Measurements from ENCODE around the gene DEF6. TPM values are rescaled to one million over a fixed set of nuclear protein-coding genes. Genes with fewer than 3 reads are reported as not detected.
"Not testable (repeated sequence)": the region's sequence is repeated elsewhere in the genome, so short reads cannot be mapped to it uniquely, and the experiment has no call there.

The DEF6 gene
- total RNA-seq, 2 donors from 2014 or later, result 82.3 to 105 TPM

DNA sequence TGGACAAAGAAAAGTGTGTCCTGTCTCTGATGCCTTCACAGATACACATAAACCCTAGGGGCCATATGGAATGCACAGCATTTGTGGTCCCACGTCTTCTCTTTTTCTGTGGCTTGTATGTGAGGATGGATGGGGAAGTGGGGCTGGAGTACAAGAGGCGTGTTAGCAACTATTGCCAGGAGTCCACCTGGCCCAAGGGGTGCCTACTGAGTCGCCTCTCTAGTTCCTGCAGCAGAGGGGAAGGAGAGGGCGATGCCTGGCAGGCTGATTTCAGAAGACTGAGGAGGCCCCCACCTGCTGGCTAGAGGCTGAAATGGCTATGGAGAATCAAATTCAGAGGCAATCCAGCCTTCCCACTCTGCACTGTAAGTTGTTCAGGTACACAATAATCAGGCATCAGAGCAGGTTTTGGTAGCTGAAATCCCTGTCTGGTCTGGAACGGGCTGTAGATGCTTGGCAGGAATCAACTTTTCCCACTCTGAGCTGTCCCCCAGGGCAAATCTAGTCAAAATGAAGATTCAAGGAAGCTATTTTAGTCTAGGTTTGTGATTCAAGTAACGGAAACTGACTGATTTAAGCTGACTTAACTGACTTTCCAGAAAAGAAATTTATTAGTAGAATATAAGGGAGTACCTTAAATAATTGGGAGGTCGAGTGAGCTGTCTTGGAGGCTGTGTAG is 29.9 kb downstream of the DEF6 start:
- DNase-seq (ENCODE audit: low spot score), result peak; percentile 70
- Mint-ChIP-seq H3K36me3 (peaks cover 8% of the 10 kb centered on the region), H3K4me3 (no peak overlapping the region), H3K9me3 (no peaks in the 10 kb centered on the region), H3K4me1 (ENCODE audit: low read depth in 2 of 2) (peaks cover 9 to 10% of the 10 kb centered on the region in 2 donors), H3K27me3 (no peaks in the 10 kb centered on the region), H3K27ac (peak overlapping the region; percentile 58 to 71)
- peak; percentile 85 to 87 for ATAC-seq

DNA sequence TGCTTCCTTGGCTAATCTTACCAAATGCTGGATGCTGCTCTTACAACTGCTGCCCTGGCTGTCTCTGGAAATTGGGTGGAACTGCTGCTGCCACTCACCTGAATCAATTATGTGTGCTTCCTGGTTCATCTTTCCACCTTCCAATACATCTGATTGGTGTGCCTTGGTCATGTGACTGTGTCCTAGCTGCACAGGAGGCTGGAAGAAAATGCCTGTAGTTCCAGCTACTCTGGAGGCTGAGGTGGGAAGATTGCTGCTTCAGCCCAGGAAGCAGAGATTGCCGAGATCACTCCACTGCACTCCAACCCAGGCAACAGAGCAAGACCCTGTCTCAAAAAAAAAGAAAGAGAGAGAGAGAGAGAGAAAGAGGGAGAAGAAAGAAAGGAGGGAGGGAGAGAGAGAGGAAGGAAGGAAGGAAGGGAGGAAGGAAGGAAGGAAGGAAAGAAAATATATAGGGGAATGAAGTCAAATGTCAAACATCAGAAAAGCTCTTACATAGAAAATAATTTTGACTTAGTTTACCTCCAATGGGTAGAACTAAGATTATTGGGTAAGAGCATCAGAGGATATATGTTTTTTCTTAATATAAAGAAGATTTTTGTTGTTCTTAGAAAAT is 30.6 kb downstream of the DEF6 start:
- H3K4me1 Mint-ChIP-seq (ENCODE audit: low read depth in 2 of 2), result peaks cover 9 to 10% of the 10 kb centered on the region in 2 donors
- no peaks in the 10 kb centered on the region for H3K27me3 Mint-ChIP-seq
- no peak overlapping the region for H3K4me3 Mint-ChIP-seq
- no peaks in the 10 kb centered on the region for H3K9me3 Mint-ChIP-seq
- H3K36me3 Mint-ChIP-seq, result peaks cover 9% of the 10 kb centered on the region
- H3K27ac Mint-ChIP-seq, result peak overlapping the region; percentile 58 to 71
- no peak for DNase-seq (ENCODE audit: low spot score)
- ATAC-seq, result no peak

DNA sequence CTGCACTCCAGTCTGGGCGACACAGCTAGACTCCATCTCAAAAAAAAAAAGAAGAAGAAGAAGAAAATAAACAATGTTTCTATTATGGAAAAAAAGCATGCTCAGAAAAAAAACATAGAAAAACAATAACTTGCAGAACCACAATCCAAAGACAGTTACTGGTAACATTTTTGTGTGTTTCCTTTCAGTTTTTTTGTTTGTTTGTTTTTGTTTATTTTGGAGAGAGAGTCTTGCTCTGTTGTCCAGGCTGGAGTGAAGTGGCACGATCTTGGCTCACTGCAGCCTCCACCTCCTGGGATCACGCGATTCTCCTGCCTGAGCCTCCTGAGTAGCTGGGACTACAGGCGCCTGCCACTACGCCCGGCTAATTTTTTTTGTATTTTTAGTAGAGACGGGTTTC is 31.3 kb downstream of the DEF6 start:
- DNase-seq (ENCODE audit: low spot score); H3K4me1 Mint-ChIP-seq (ENCODE audit: low read depth in 2 of 2); H3K9me3 Mint-ChIP-seq; ATAC-seq; H3K27me3 Mint-ChIP-seq; H3K4me3 Mint-ChIP-seq: not testable (repeated sequence)
- Mint-ChIP-seq H3K27ac (peak overlapping the region in 1 of 2 donors; percentile 71), H3K36me3 (peaks cover 11% of the 10 kb centered on the region)

DNA sequence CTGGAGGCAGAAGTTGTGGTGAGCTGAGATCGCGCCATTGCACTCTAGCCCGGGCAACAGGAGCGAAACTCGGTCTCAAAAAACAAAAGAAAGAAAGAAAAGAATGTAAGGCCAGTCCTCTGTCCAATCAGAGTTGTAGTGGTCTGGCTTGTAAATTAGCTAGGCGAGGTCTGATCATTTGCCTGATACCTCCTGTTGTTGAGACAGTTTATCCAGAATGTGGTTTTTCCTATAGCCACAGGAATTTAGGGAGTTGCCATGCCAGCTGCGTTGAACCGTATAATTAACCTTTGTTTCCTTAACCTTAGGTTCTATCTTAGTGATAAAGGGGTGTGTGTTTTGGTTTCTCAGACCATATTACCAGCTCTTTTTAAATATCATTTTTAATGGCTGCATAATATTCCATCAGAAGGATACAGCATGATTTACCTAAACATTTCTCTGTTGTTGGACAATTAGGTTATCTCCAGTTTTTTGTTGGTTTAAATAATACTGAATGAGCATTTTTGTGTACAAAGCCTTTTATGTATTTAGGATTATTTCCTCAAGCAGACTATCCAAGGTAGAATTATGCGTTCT is 33.0 kb downstream of the DEF6 start:
- Mint-ChIP-seq H3K36me3 (peaks cover 17% of the 10 kb centered on the region), H3K27ac (no peak overlapping the region)

DNA sequence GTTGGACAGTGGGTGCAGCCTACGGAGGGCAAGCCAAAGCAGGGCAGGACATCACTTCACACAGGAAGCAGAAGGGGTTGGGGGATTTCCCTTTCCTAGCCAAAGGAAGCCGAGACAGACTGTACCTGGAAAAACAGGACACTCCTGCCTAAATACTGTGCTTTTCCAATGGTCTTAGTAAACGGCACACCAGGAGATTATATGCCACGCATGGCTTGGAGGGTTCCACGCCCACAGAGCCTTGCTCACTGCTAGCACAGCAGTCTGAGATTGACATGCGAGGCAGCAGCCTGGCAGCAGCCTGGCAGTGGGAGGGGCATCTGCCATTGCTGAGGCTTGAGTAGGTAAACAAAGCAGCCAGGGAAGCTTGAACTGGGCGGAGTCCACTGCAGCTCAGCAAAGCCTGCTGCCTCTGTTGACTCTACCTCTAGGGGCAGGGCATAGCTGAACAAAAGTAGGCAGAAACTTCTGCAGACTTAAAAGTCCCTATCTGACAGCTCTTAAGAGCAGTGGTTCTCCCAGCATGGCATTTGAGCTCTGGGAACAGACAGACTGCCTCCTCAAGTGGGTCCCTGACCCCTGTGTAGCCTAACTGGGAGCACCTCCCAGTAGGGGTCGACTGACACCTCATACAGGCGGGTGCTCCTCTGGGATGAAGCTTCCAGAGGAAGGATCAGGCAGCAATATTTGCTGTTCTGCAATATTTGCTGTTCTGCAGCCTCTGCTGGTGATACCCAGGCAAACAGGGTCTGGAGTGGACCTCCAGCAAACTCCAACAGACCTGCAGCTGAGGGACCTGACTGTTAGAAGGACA is 34.7 kb downstream of the DEF6 start:
- H3K4me3 Mint-ChIP-seq; DNase-seq (ENCODE audit: low spot score); H3K27me3 Mint-ChIP-seq; ATAC-seq; H3K9me3 Mint-ChIP-seq; H3K27ac Mint-ChIP-seq: not testable (repeated sequence)
- Mint-ChIP-seq H3K36me3 (peaks cover 17% of the 10 kb centered on the region), H3K4me1 (ENCODE audit: low read depth in 2 of 2) (peaks cover 10 to 11% of the 10 kb centered on the region in 2 donors)

More for the DNA sequence above, 33.0 kb downstream of the DEF6 start:
- Mint-ChIP-seq H3K4me3 (no peak overlapping the region), H3K9me3 (peaks cover 4% of the 10 kb centered on the region), H3K27me3 (no peaks in the 10 kb centered on the region), H3K4me1 (ENCODE audit: low read depth in 2 of 2) (peaks cover 9 to 10% of the 10 kb centered on the region in 2 donors)
- no peak for DNase-seq (ENCODE audit: low spot score)
- ATAC-seq, result no peak

DNA sequence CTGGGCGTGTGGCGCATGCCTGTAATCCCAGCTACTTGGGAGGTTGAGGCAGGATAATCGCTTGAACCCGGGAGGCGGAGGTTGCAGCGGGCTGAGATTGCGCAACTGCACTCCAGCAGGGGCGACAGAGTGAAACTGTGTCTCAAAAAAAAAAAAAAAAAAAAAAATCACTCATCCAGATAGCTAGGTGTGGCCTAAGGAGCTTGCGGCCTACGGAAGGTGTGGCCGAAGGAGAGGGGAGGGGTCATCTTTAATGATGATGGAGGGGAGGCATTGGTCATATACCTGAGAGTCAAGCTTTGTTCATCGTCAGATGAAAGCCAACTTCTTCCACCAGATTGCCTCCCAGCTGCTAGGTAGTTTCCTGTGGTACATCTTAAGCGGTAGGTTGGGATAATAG is 43.9 kb downstream of the DEF6 start:
- DNase-seq (ENCODE audit: low spot score), result no peak
- Mint-ChIP-seq H3K36me3 (no peaks in the 10 kb centered on the region), H3K27me3 (no peaks in the 10 kb centered on the region), H3K4me3 (peak overlapping the region; percentile 92), H3K4me1 (ENCODE audit: low read depth in 2 of 2) (peaks cover 35 to 46% of the 10 kb centered on the region in 2 donors), H3K9me3 (no peaks in the 10 kb centered on the region), H3K27ac (peak overlapping the region in 1 of 2 donors; percentile 85)
- no peak for ATAC-seq

DNA sequence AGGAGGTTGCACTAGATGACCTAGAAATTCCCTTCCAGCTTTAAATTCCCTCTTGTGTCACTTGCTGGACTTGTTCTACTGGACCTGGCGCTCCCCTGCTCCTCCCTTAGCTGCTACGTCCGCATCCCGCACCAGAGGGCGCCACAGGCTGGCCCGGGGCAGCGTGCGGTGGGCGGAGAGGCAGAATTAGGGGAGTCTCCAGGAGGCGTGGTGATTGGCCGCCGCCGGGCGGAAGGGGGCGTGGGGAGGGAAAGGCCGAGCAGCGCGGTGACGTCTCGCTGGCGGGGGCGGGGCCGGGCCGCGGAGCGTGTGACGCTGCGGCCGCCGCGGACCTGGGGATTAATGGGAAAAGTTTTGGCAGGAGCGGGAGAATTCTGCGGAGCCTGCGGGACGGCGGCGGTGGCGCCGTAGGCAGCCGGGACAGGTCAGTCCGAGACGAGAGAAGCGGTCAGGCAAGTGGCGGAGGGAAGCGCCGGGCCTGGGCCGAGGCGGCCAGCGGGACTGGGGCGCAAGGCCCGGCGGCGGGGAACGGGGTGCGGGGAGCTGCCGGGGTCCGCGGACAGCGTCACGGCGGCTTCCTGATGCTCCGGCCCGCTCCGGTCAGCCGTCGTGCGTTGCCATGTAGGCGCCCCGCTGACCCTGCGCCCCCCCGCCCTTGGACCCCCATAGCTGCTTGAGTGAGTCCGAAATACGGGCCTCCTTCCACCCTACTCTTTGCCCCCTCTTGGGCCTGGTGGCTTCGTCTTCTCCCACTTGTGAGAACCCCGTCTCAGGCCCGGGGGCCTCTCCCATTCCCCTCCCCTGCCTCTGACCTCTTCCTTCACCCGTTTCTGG is 44.9 kb downstream of the DEF6 start, which contains the start of gene PPARD:
Gene PPARD (plus strand): TSS at position 301 of the 834 bp plus-strand sequence. CDS start 68,530 bp downstream, outside the sequence.
- Mint-ChIP-seq H3K4me3 (peak within 1 kb of the TSS; percentile 92), H3K4me1 (ENCODE audit: low read depth in 2 of 2) (peaks cover 28 to 37% of the 10 kb centered on the region in 2 donors), H3K27ac (peak within 1 kb of the TSS; percentile 57 to 85), H3K27me3 (no peaks in the 10 kb centered on the region), H3K36me3 (no peaks in the 10 kb centered on the region), H3K9me3 (no peaks in the 10 kb centered on the region)
- peak; percentile 98 for DNase-seq (ENCODE audit: low spot score)
- peak; percentile 100 for ATAC-seq

DNA sequence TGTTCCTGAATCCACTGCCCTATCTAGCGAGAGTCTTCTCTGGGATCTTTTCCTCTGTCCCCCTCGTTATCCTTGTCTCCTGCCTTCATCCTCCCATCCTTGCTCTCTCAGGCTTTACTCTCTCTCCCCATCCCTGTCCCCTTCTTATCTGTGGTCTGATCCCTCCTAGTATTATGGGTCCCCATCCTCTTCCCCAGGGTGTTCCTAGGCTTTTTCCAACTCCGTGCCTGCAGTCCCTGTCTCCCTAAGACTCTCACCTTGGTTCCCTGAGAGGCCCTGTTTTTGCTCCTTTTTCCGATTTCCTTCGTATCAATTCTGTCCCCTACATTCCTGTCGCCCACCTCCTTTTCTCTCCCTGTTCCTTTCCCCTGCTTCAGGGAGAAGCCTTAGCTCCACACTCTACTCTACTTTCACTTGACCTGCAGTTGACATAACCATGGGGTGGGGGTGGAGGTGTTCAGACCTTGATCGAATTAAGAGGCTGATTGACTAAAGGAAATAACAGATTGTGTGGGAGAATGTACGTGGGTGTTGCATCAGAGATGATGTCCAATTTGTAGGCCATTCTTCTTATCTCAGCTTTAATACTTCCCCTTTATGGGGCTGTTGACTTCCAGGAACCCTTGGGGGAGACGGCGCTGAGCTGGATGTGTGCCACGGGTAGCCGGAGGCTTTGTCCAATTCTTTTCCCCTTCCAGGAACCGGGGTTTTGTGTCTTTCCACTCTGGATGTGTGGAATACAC is 45.6 kb downstream of the DEF6 start:
- Mint-ChIP-seq H3K4me1 (ENCODE audit: low read depth in 2 of 2) (peaks cover 29 to 35% of the 10 kb centered on the region in 2 donors), H3K27ac (peak overlapping the region; percentile 57 to 85), H3K36me3 (peaks cover 2% of the 10 kb centered on the region), H3K4me3 (peak overlapping the region; percentile 92), H3K9me3 (no peaks in the 10 kb centered on the region), H3K27me3 (no peaks in the 10 kb centered on the region)
- no peak for DNase-seq (ENCODE audit: low spot score)
- ATAC-seq, result no peak

DNA sequence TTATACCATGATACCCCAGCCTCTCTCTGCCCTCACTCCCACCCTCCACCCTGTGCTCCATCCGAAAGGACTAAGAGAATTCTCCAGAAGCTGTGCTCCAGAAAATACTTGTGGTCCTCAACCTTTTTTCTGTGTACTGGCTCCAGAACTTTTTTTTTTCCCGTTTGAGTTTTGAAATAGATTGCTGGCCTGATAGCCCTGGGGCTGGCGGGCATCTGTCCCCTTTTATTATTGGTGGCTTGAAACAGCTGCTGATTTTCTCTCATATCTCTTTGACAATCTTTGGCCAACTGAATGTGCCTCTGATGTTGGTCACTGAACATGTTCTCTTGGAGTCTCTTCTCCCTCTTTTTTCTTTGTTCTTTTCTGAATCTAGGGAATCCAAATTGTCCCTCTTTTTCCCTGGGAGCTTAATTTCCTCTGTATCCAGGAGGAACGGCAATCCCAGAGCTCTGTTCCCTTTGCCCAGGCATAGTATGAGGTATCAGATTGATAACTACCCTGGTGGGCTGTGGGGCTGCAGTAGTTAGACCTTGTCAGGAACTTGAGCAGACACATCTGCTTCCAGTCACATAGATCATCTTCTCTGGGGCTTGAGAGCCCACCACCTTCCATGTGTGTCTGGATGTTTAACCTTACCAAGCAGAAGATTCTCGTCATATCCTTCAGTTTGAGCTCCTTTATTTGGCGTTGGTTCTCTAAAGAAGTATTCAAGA is 46.4 kb downstream of the DEF6 start:
- ATAC-seq (no peak), DNase-seq (ENCODE audit: low spot score) (no peak)
- Mint-ChIP-seq H3K36me3 (peaks cover 4% of the 10 kb centered on the region), H3K27me3 (no peaks in the 10 kb centered on the region), H3K27ac (peak overlapping the region; percentile 57 to 85), H3K4me3 (peak overlapping the region; percentile 92), H3K9me3 (no peaks in the 10 kb centered on the region), H3K4me1 (ENCODE audit: low read depth in 2 of 2) (peaks cover 34 to 39% of the 10 kb centered on the region in 2 donors)

DNA sequence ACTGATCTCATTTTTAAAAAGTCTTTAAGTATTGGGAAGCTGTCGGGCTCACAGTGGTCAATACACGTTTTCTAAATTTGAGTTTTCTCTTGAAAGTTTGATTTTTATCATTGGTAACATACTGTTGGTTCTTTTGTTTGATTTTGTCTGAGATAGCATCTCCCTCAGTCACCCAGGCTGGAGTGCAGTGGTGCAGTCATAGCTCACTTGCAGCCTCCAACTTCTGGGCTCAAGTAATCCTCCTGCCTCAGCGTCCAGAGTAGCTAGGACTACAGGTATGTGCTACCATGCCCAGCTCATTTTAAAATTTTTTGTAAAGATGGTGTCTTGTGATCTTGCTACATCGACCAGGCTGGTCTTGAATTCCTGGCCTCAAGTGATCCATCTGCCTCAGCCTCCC is 53.8 kb downstream of the DEF6 start:
- Mint-ChIP-seq H3K36me3 (peaks cover 26% of the 10 kb centered on the region), H3K27ac (no peak overlapping the region), H3K9me3 (no peaks in the 10 kb centered on the region), H3K4me3 (no peak overlapping the region), H3K27me3 (no peaks in the 10 kb centered on the region), H3K4me1 (ENCODE audit: low read depth in 2 of 2) (peaks cover 9 to 21% of the 10 kb centered on the region in 2 donors)
- ATAC-seq (no peak), DNase-seq (ENCODE audit: low spot score) (no peak)

DNA sequence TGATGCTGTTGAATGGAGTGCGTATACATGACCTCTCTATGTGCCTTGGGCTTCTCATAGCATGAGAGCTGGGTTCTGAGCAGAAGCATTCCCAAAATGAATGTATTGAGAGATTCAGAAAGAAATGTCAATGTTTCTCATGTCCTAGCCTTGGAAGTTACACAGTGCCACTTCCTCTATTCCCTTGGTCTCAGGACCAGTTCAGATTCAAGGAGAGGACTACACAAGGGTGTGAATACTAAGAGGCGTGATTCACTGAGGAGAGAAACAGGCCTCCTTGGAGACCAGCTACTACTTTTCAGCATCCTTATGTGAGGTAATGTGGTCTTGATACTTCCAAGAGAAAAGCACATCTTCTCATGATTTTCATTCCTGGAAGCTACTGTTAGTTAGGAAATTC is 55.1 kb downstream of the DEF6 start:
- H3K36me3 Mint-ChIP-seq, result peaks cover 29% of the 10 kb centered on the region
- no peaks in the 10 kb centered on the region for H3K27me3 Mint-ChIP-seq
- H3K4me3 Mint-ChIP-seq, result no peak overlapping the region
- no peak overlapping the region for H3K27ac Mint-ChIP-seq
- no peaks in the 10 kb centered on the region for H3K9me3 Mint-ChIP-seq
- DNase-seq (ENCODE audit: low spot score) (no peak), ATAC-seq (no peak)
- peaks cover 9 to 21% of the 10 kb centered on the region in 2 donors for H3K4me1 Mint-ChIP-seq (ENCODE audit: low read depth in 2 of 2)

Measured in natural killer cell treated with Interleukin-12 subunit alpha and Interleukin-12 subunit beta and Interleukin-15 and Interleukin-18, amount 100 ng/mL, for 72 hours (primary cell).